ENCODE results near the gene MAP1A. TPM values are rescaled to one million over a fixed set of nuclear protein-coding genes. Genes with fewer than 3 reads are reported as not detected.

MAP1A gene
- total RNA-seq, 1 experiment from 2014 or later, result 0.05 TPM

GRCh38 chr15:43483297-43484128 is 33.9 kb upstream of the MAP1A start:
- Mint-ChIP-seq H3K27me3 (ENCODE audit: unreplicated experiment) (no peaks in the 10 kb centered on the region), H3K9me3 (ENCODE audit: low read depth, unreplicated experiment) (no peaks in the 10 kb centered on the region), H3K4me1 (ENCODE audit: low read depth, unreplicated experiment) (no peaks in the 10 kb centered on the region), H3K36me3 (ENCODE audit: insufficient read depth, unreplicated experiment) (peaks cover 13% of the 10 kb centered on the region), H3K27ac (ENCODE audit: unreplicated experiment) (no peak overlapping the region), H3K4me3 (ENCODE audit: low read depth, unreplicated experiment) (no peak overlapping the region)
- CTCF ChIA-PET, result no interaction called here
- DNase-seq, result no peak
- no TSS peak for BruUV-seq (replicated peaks)
- TF ChIP-seq CTCF (IDR thresholded peaks at IDR 0.05; ENCODE audit: unreplicated experiment), result no peak
- intact Hi-C loops (cut with micrococcal nuclease; ENCODE audit: unreplicated experiment), result no loop called here

GRCh38 chr15:43484455-43484854 is 33.0 kb upstream of the MAP1A start:
- CTCF ChIA-PET, result no interaction called here
- Mint-ChIP-seq H3K27me3 (ENCODE audit: unreplicated experiment) (no peaks in the 10 kb centered on the region), H3K4me3 (ENCODE audit: low read depth, unreplicated experiment) (no peak overlapping the region), H3K27ac (ENCODE audit: unreplicated experiment) (no peak overlapping the region), H3K36me3 (ENCODE audit: insufficient read depth, unreplicated experiment) (peaks cover 13% of the 10 kb centered on the region), H3K4me1 (ENCODE audit: low read depth, unreplicated experiment) (no peaks in the 10 kb centered on the region), H3K9me3 (ENCODE audit: low read depth, unreplicated experiment) (no peaks in the 10 kb centered on the region)
- DNase-seq, result no peak
- intact Hi-C loops (cut with micrococcal nuclease; ENCODE audit: unreplicated experiment), result no loop called here
- no TSS peak for BruUV-seq (replicated peaks)
- no peak for TF ChIP-seq CTCF (IDR thresholded peaks at IDR 0.05; ENCODE audit: unreplicated experiment)

GRCh38 chr15:43487271-43487895 is 30.0 kb upstream of the MAP1A start:
- intact Hi-C loops (cut with micrococcal nuclease; ENCODE audit: unreplicated experiment), result no loop called here
- H3K9me3 Mint-ChIP-seq (ENCODE audit: low read depth, unreplicated experiment), result no peaks in the 10 kb centered on the region
- no peak for TF ChIP-seq CTCF (IDR thresholded peaks at IDR 0.05; ENCODE audit: unreplicated experiment)
- H3K27me3 Mint-ChIP-seq (ENCODE audit: unreplicated experiment), result no peaks in the 10 kb centered on the region
- no peak overlapping the region for H3K4me3 Mint-ChIP-seq (ENCODE audit: low read depth, unreplicated experiment)
- CTCF ChIA-PET, result no interaction called here
- H3K27ac Mint-ChIP-seq (ENCODE audit: unreplicated experiment), result no peak overlapping the region
- peaks cover 11% of the 10 kb centered on the region for H3K36me3 Mint-ChIP-seq (ENCODE audit: insufficient read depth, unreplicated experiment)
- no peak for DNase-seq
- no TSS peak for BruUV-seq (replicated peaks)
- H3K4me1 Mint-ChIP-seq (ENCODE audit: low read depth, unreplicated experiment), result no peaks in the 10 kb centered on the region

GRCh38 chr15:43488790-43489189 is 28.6 kb upstream of the MAP1A start:
- CTCF ChIA-PET, result interaction anchor here (0.5 kb wide), 1 partner anchor 21 kb away, joined by 4 read pairs; no protein-coding TSS in a partner anchor
- BruUV-seq (replicated peaks), result no TSS peak
- Mint-ChIP-seq H3K27me3 (ENCODE audit: unreplicated experiment) (no peaks in the 10 kb centered on the region), H3K36me3 (ENCODE audit: insufficient read depth, unreplicated experiment) (peaks cover 23% of the 10 kb centered on the region), H3K4me3 (ENCODE audit: low read depth, unreplicated experiment) (no peak overlapping the region), H3K9me3 (ENCODE audit: low read depth, unreplicated experiment) (no peaks in the 10 kb centered on the region), H3K27ac (ENCODE audit: unreplicated experiment) (no peak overlapping the region), H3K4me1 (ENCODE audit: low read depth, unreplicated experiment) (no peaks in the 10 kb centered on the region)
- no peak for TF ChIP-seq CTCF (IDR thresholded peaks at IDR 0.05; ENCODE audit: unreplicated experiment)
- DNase-seq, result no peak
- intact Hi-C loops (cut with micrococcal nuclease; ENCODE audit: unreplicated experiment), result no loop called here
